Mucosa of rectum (tissue), 2 donors: ENCODE results near the gene LAP3.

ENCODE experiments used
- H3K27ac ChIP-seq, 2 donors: one replicate each; pipeline ENCODE4 v1.7.0; 2013; ENCODE audit warnings: inconsistent platforms in 2 of 2, low read depth in 2 of 2, low read length in 2 of 2
- H3K27me3 ChIP-seq, 2 donors: one replicate each; pipeline ENCODE4 v1.7.0; 2013; ENCODE audit warnings: low read length in 2 of 2; ENCODE audit not compliant: control insufficient read depth in 2 of 2, insufficient read depth in 2 of 2
- H3K36me3 ChIP-seq, 2 donors: one replicate each; pipeline ENCODE4 v1.7.0; 2013; ENCODE audit warnings: low read length in 2 of 2; ENCODE audit not compliant: control insufficient read depth in 2 of 2, insufficient read depth in 2 of 2
- H3K4me1 ChIP-seq, 2 donors: one replicate each; pipeline ENCODE4 v1.7.0; 2013; ENCODE audit warnings: low read length in 2 of 2, mild to moderate bottlenecking in 1 of 2; ENCODE audit not compliant: control insufficient read depth in 2 of 2, insufficient read depth in 2 of 2
- H3K4me3 ChIP-seq, 2 donors: one replicate each; pipeline ENCODE4 v1.7.0; 2013; ENCODE audit warnings: low read length in 2 of 2
- H3K9ac ChIP-seq, 2 donors: one replicate each; pipeline ENCODE4 v1.7.0; 2013; ENCODE audit warnings: low read length in 2 of 2, low read depth in 1 of 2, mild to moderate bottlenecking in 1 of 2
- H3K9me3 ChIP-seq, 2 donors: one replicate each; pipeline ENCODE4 v1.7.0; 2013; ENCODE audit warnings: low read length in 2 of 2; ENCODE audit not compliant: control insufficient read depth in 2 of 2
- donor health status: healthy.
- donor health status: Normal muscosa, but diverticular disease.

The LAP3 gene

GRCh38 chr4:17636696-17637622 is 60.0 kb downstream of the LAP3 start:
- H3K27me3 ChIP-seq, result no peaks in the 10 kb centered on the region
- no peak overlapping the region for H3K27ac ChIP-seq
- no peaks in the 10 kb centered on the region for H3K9me3 ChIP-seq
- no peaks in the 10 kb centered on the region for H3K4me1 ChIP-seq
- H3K4me3 ChIP-seq, result no peak overlapping the region
- H3K9ac ChIP-seq, result no peak overlapping the region
- peaks cover 7 to 21% of the 10 kb centered on the region in 2 donors for H3K36me3 ChIP-seq

GRCh38 chr4:17639136-17639535 is 62.1 kb downstream of the LAP3 start:
- H3K4me1 ChIP-seq, result no peaks in the 10 kb centered on the region
- no peak overlapping the region for H3K27ac ChIP-seq
- H3K9me3 ChIP-seq, result no peaks in the 10 kb centered on the region
- no peaks in the 10 kb centered on the region for H3K27me3 ChIP-seq
- H3K9ac ChIP-seq, result no peak overlapping the region
- H3K4me3 ChIP-seq, result no peak overlapping the region
- H3K36me3 ChIP-seq, result peaks cover under 1 to 4% of the 10 kb centered on the region in 2 donors

- H3K27me3 ChIP-seq, result no peaks in the 10 kb centered on the region
- no peak overlapping the region for H3K4me3 ChIP-seq
- no peaks in the 10 kb centered on the region for H3K9me3 ChIP-seq
- no peaks in the 10 kb centered on the region for H3K4me1 ChIP-seq
- no peak overlapping the region for H3K9ac ChIP-seq
- no peaks in the 10 kb centered on the region for H3K36me3 ChIP-seq
- H3K27ac ChIP-seq, result no peak overlapping the region
Observed at GRCh38 chr4:17642398-17642783, 65.4 kb downstream of the LAP3 start.

GRCh38 chr4:17646693-17647092 is 69.7 kb downstream of the LAP3 start:
- Histone ChIP-seq H3K9ac (no peak overlapping the region), H3K36me3 (no peaks in the 10 kb centered on the region), H3K27me3 (no peaks in the 10 kb centered on the region)

GRCh38 chr4:17647176-17647806 is 70.3 kb downstream of the LAP3 start:
- Histone ChIP-seq H3K27me3 (no peaks in the 10 kb centered on the region), H3K9me3 (no peaks in the 10 kb centered on the region), H3K4me1 (no peaks in the 10 kb centered on the region), H3K9ac (no peak overlapping the region), H3K27ac (no peak overlapping the region), H3K36me3 (no peaks in the 10 kb centered on the region), H3K4me3 (no peak overlapping the region)

More at GRCh38 chr4:17646693-17647092, 69.7 kb downstream of the LAP3 start:
- Histone ChIP-seq H3K4me3 (no peak overlapping the region), H3K27ac (no peak overlapping the region), H3K9me3 (no peaks in the 10 kb centered on the region), H3K4me1 (no peaks in the 10 kb centered on the region)

- H3K4me1 ChIP-seq, result no peaks in the 10 kb centered on the region
- no peaks in the 10 kb centered on the region for H3K9me3 ChIP-seq
- H3K27me3 ChIP-seq, result no peaks in the 10 kb centered on the region
- no peaks in the 10 kb centered on the region for H3K36me3 ChIP-seq
- no peak overlapping the region for H3K4me3 ChIP-seq
- H3K9ac ChIP-seq, result no peak overlapping the region
- no peak overlapping the region for H3K27ac ChIP-seq
Observed at GRCh38 chr4:17647927-17648326, 70.9 kb downstream of the LAP3 start.

- Histone ChIP-seq H3K9me3 (no peaks in the 10 kb centered on the region), H3K27me3 (no peaks in the 10 kb centered on the region), H3K4me3 (no peak overlapping the region), H3K4me1 (no peaks in the 10 kb centered on the region), H3K27ac (no peak overlapping the region), H3K36me3 (no peaks in the 10 kb centered on the region), H3K9ac (no peak overlapping the region)
Observed at GRCh38 chr4:17650406-17650805, 73.4 kb downstream of the LAP3 start.

GRCh38 chr4:17654701-17655100 is 77.7 kb downstream of the LAP3 start:
- Histone ChIP-seq H3K9me3 (no peaks in the 10 kb centered on the region), H3K27ac (no peak overlapping the region), H3K4me1 (no peaks in the 10 kb centered on the region), H3K4me3 (no peak overlapping the region), H3K9ac (no peak overlapping the region), H3K36me3 (no peaks in the 10 kb centered on the region), H3K27me3 (no peaks in the 10 kb centered on the region)

- Histone ChIP-seq H3K9ac (no peak overlapping the region), H3K36me3 (no peaks in the 10 kb centered on the region), H3K4me3 (no peak overlapping the region), H3K4me1 (no peaks in the 10 kb centered on the region), H3K27ac (no peak overlapping the region), H3K9me3 (no peaks in the 10 kb centered on the region), H3K27me3 (no peaks in the 10 kb centered on the region)
Observed at GRCh38 chr4:17657090-17657489, 80.1 kb downstream of the LAP3 start.
